Sigmoid colon (tissue), 7 donors: Measurements from ENCODE around the gene LRFN4. TPM values are rescaled to one million over a fixed set of nuclear protein-coding genes. Genes with fewer than 3 reads are reported as not detected.

Experiments used
- DNase-seq: peaks from one replicate; pipeline ENCODE4 v3.0.0-alpha.2; 2019
- H3K27ac ChIP-seq, 4 donors: fragments of 200-600 bp; sonication (generic); one replicate each; pipeline ENCODE4 v1.5.1; 2016 to 2019; ENCODE audit warnings: mild to moderate bottlenecking in 1 of 4
- H3K27me3 ChIP-seq, 3 donors: fragments of 200-600 bp; sonication (generic); one replicate each; pipeline ENCODE4 v1.5.1; 2019; ENCODE audit warnings: mild to moderate bottlenecking in 1 of 3
- H3K36me3 ChIP-seq, 4 donors: fragments of 200-600 bp; sonication (generic); one replicate each; pipeline ENCODE4 v1.5.1; 2016 to 2019
- H3K4me1 ChIP-seq, 4 donors: fragments of 200-600 bp; sonication (generic); one replicate each; pipeline ENCODE4 v1.5.1; 2017 to 2019
- H3K4me3 ChIP-seq, 4 donors: fragments of 200-600 bp; sonication (generic); one replicate each; pipeline ENCODE4 v1.5.1; 2017 to 2019; ENCODE audit warnings: mild to moderate bottlenecking in 2 of 4, moderate library complexity in 1 of 4
- H3K9me3 ChIP-seq, 4 donors: fragments of 200-600 bp in 3 of 4; sonication (generic) in 3 of 4; one replicate each; pipeline versions ENCODE4 v1.5.1 to v1.6.1; 2013 to 2019
- EP300 ChIP-seq, 4 donors: sonication (generic); formaldehyde crosslinking; IDR thresholded peaks; one replicate each; pipeline ENCODE4 v1.6.1; 2017; ENCODE audit warnings: antibody characterized with exemption in 4 of 4
- POLR2A ChIP-seq, 2 donors: fragments of 450-650 bp; IDR thresholded peaks; one replicate each; pipeline ENCODE4 v1.6.1; 2016; ENCODE audit warnings: antibody characterized with exemption in 2 of 2, mild to moderate bottlenecking in 2 of 2, moderate library complexity in 2 of 2
- POLR2AphosphoS5 ChIP-seq, 4 donors: sonication (generic); formaldehyde crosslinking; IDR thresholded peaks; one replicate each; pipeline ENCODE4 v1.6.1; 2017; ENCODE audit warnings: antibody characterized with exemption in 4 of 4
- WGBS, 2 donors: extraction: QIAGEN DNeasy Blood & Tissue Kit; methylation state at CpG; one replicate each; pipeline ENCODE4 v1.1.7; 2013; 5-methylcytosine and 5-hydroxymethylcytosine counted together
- intact Hi-C: fragments of 100-400 bp; cut with DNase I; formaldehyde crosslinking; loops from one replicate; pipeline ENCODE4 v1.15.1; 2023
- polyA plus RNA-seq, 3 donors: library from polyadenylated mRNA; stranded (reverse); fragments of 200-250 nt; gene quantifications; one replicate each; pipeline ENCODE4 v1.2.3, GENCODE V29; 2013
- total RNA-seq, 4 donors: library from RNA; depleted of rRNA; stranded (reverse); fragments of >200 nt; gene quantifications; one replicate each; pipeline ENCODE4 v1.1.0, GENCODE V29; 2016
- TF ChIP-seq, protein P1 (sequence below), 4 experiments: fragments of 450-650 bp in 3 of 4; fragments of 200-600 bp in 1 of 4; IDR thresholded peaks; one replicate each; pipeline ENCODE4 v1.5.1; 2016 to 2019; ENCODE audit warnings: antibody characterized with exemption in 4 of 4, mild to moderate bottlenecking in 3 of 4, moderate library complexity in 2 of 4
- donor health status: healthy with polysubstance abuse.
- donor health status: Bipolar disorder and iron deficiency.
- donor health status: healthy.

LRFN4 gene
- total and polyA plus RNA-seq, 7 donors: 4.2 to 32.2 (median 4.6) TPM

GRCh38 chr11:66885469-66885868, 28.6 kb downstream of the LRFN4 start:
- TF ChIP-seq EP300 (IDR thresholded peaks at IDR 0.05): no peak
- TF ChIP-seq POLR2AphosphoS5 (IDR thresholded peaks at IDR 0.05): no peak
- TF ChIP-seq, protein P1, sequence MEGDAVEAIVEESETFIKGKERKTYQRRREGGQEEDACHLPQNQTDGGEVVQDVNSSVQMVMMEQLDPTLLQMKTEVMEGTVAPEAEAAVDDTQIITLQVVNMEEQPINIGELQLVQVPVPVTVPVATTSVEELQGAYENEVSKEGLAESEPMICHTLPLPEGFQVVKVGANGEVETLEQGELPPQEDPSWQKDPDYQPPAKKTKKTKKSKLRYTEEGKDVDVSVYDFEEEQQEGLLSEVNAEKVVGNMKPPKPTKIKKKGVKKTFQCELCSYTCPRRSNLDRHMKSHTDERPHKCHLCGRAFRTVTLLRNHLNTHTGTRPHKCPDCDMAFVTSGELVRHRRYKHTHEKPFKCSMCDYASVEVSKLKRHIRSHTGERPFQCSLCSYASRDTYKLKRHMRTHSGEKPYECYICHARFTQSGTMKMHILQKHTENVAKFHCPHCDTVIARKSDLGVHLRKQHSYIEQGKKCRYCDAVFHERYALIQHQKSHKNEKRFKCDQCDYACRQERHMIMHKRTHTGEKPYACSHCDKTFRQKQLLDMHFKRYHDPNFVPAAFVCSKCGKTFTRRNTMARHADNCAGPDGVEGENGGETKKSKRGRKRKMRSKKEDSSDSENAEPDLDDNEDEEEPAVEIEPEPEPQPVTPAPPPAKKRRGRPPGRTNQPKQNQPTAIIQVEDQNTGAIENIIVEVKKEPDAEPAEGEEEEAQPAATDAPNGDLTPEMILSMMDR (IDR thresholded peaks at IDR 0.05): no peak
- TF ChIP-seq POLR2A (IDR thresholded peaks at IDR 0.05): no peak
- DNase-seq: no peak
- intact Hi-C loops: no loop called here
- no peaks in the 10 kb centered on the region for H3K9me3 ChIP-seq
- H3K4me3 ChIP-seq: no peak overlapping the region
- WGBS, 2 donors: 89 to 91% methylated on average over 4 of the region's 4 CpGs
- peaks cover 0 to 14% (median 9%) of the 10 kb centered on the region in 4 donors for H3K4me1 ChIP-seq
- H3K27me3 ChIP-seq: no peaks in the 10 kb centered on the region
- no peaks in the 10 kb centered on the region for H3K36me3 ChIP-seq
- no peak overlapping the region for H3K27ac ChIP-seq

GRCh38 chr11:66885950-66886440, 29.1 kb downstream of the LRFN4 start:
- Histone ChIP-seq H3K36me3 (no peaks in the 10 kb centered on the region), H3K27me3 (no peaks in the 10 kb centered on the region), H3K27ac (no peak overlapping the region), H3K4me1 (peaks cover 0 to 14% (median 9%) of the 10 kb centered on the region in 4 donors), H3K9me3 (no peaks in the 10 kb centered on the region), H3K4me3 (no peak overlapping the region)
- intact Hi-C loops: no loop called here
- no peak for TF ChIP-seq POLR2A (IDR thresholded peaks at IDR 0.05)
- no peak for TF ChIP-seq EP300 (IDR thresholded peaks at IDR 0.05)
- TF ChIP-seq POLR2AphosphoS5 (IDR thresholded peaks at IDR 0.05): no peak
- TF ChIP-seq, protein P1 (IDR thresholded peaks at IDR 0.05): no peak
- DNase-seq: no peak
- WGBS, 2 donors: 69 to 76% methylated on average over 11 of the region's 11 CpGs

GRCh38 chr11:66886671-66887221, 29.9 kb downstream of the LRFN4 start:
- Histone ChIP-seq H3K36me3 (no peaks in the 10 kb centered on the region), H3K4me1 (peaks cover 0 to 14% (median 9%) of the 10 kb centered on the region in 4 donors), H3K27me3 (no peaks in the 10 kb centered on the region), H3K9me3 (no peaks in the 10 kb centered on the region), H3K4me3 (no peak overlapping the region), H3K27ac (no peak overlapping the region)
- DNase-seq: no peak
- TF ChIP-seq POLR2A (IDR thresholded peaks at IDR 0.05) (no peak), POLR2AphosphoS5 (IDR thresholded peaks at IDR 0.05) (no peak), EP300 (IDR thresholded peaks at IDR 0.05) (no peak)
- TF ChIP-seq, protein P1 (IDR thresholded peaks at IDR 0.05): no peak
- intact Hi-C loops: no loop called here
- 89 to 93% methylated on average over 15 of the region's 15 CpGs for WGBS, 2 donors

- Histone ChIP-seq H3K4me1 (peaks cover 0 to 9% (median 5%) of the 10 kb centered on the region in 4 donors), H3K27ac (no peak overlapping the region), H3K9me3 (no peaks in the 10 kb centered on the region), H3K4me3 (no peak overlapping the region), H3K36me3 (no peaks in the 10 kb centered on the region), H3K27me3 (no peaks in the 10 kb centered on the region)
- no peak for DNase-seq
- intact Hi-C loops: no loop called here
- WGBS, 2 donors: 84 to 92% methylated on average over 11 of the region's 11 CpGs
- no peak for TF ChIP-seq EP300 (IDR thresholded peaks at IDR 0.05)
- TF ChIP-seq POLR2A (IDR thresholded peaks at IDR 0.05): no peak
- TF ChIP-seq, protein P1 (IDR thresholded peaks at IDR 0.05): no peak
- TF ChIP-seq POLR2AphosphoS5 (IDR thresholded peaks at IDR 0.05): no peak
Measured at GRCh38 chr11:66887526-66887925, 30.7 kb downstream of the LRFN4 start.

DNA sequence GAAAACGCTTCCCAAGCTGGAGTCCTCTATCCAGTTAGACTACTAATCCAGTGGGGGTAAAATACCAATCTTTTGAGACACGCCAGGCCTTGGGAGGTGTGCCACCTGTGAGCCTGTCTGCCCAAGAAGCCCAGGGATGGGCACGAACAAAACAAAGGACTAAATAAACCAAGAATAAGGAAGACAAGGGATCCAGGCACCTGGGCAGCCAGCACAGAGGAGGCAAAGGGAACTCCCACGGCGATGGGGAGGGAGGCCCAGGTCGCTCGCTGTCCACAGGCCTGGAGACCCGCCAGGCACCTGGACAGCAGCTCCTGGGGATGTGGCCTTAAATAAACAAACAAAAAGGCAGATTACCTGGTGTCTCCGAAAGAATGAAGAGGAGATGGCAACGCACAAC, 31.4 kb downstream of the LRFN4 start:
- peaks cover 0 to 3% (median 0%) of the 10 kb centered on the region in 4 donors for H3K4me1 ChIP-seq
- H3K27ac ChIP-seq: no peak overlapping the region
- no peaks in the 10 kb centered on the region for H3K27me3 ChIP-seq
- DNase-seq: no peak
- no peaks in the 10 kb centered on the region for H3K36me3 ChIP-seq
- no peaks in the 10 kb centered on the region for H3K9me3 ChIP-seq
- intact Hi-C loops: no loop called here
- TF ChIP-seq POLR2AphosphoS5 (IDR thresholded peaks at IDR 0.05) (no peak), POLR2A (IDR thresholded peaks at IDR 0.05) (no peak), EP300 (IDR thresholded peaks at IDR 0.05) (no peak)
- TF ChIP-seq, protein P1 (IDR thresholded peaks at IDR 0.05): no peak
- H3K4me3 ChIP-seq: no peak overlapping the region
- WGBS, 2 donors: 89 to 95% methylated on average over 10 of the region's 10 CpGs
